KBM-7 (cell line): ENCODE measurements around the gene CAMSAP1.

Source experiments
- DNase-seq: peaks from one replicate; pipeline ENCODE4 v3.0.0-alpha.2; 2015
- in situ Hi-C: fragments of 300-500 bp; cut with MboI; formaldehyde crosslinking; loops from 2 replicates; pipeline ENCODE4 v1.14.3; 2020; ENCODE audit warnings: low sequenced_read_pairs, low pct_unique_long_range_greater_than_20kb, mixed read lengths

Gene CAMSAP1

GRCh38 chr9:135789838-135790291 is 117.5 kb downstream of the CAMSAP1 start:
- no peak for DNase-seq
- in situ Hi-C loops = no loop called here

GRCh38 chr9:135788576-135789300 is 118.6 kb downstream of the CAMSAP1 start:
- in situ Hi-C loops = no loop called here
- no peak for DNase-seq

GRCh38 chr9:135787776-135788575 is 119.4 kb downstream of the CAMSAP1 start:
- in situ Hi-C loops = no loop called here

GRCh38 chr9:135787317-135787716 is 120.0 kb downstream of the CAMSAP1 start:
- in situ Hi-C loops = no loop called here
- DNase-seq = no peak

More at GRCh38 chr9:135787776-135788575, 119.4 kb downstream of the CAMSAP1 start:
- no peak for DNase-seq

GRCh38 chr9:135786146-135786690 is 121.1 kb downstream of the CAMSAP1 start:
- in situ Hi-C loops = no loop called here

GRCh38 chr9:135785013-135785575 is 122.3 kb downstream of the CAMSAP1 start:
- in situ Hi-C loops = no loop called here
- no peak for DNase-seq

More at GRCh38 chr9:135786146-135786690, 121.1 kb downstream of the CAMSAP1 start:
- no peak for DNase-seq

GRCh38 chr9:135783540-135784245 is 123.7 kb downstream of the CAMSAP1 start:
- in situ Hi-C loops = no loop called here
- DNase-seq = no peak

- in situ Hi-C loops = no loop called here
- DNase-seq = no peak
Measured at GRCh38 chr9:135782946-135783345, 124.4 kb downstream of the CAMSAP1 start.

GRCh38 chr9:135780626-135781025 is 126.7 kb downstream of the CAMSAP1 start:
- DNase-seq = no peak
- in situ Hi-C loops = no loop called here

GRCh38 chr9:135780086-135780485 is 127.3 kb downstream of the CAMSAP1 start:
- in situ Hi-C loops = no loop called here
- no peak for DNase-seq

GRCh38 chr9:135779571-135779970 is 127.8 kb downstream of the CAMSAP1 start:
- DNase-seq = no peak
- in situ Hi-C loops = no loop called here

GRCh38 chr9:135778421-135778820 is 128.9 kb downstream of the CAMSAP1 start:
- in situ Hi-C loops = no loop called here

GRCh38 chr9:135777623-135778177 is 129.6 kb downstream of the CAMSAP1 start:
- in situ Hi-C loops = no loop called here
- DNase-seq = no peak

More at GRCh38 chr9:135778421-135778820, 128.9 kb downstream of the CAMSAP1 start:
- no peak for DNase-seq

- in situ Hi-C loops = no loop called here
- DNase-seq = no peak
Measured at GRCh38 chr9:135776893-135777622, 130.3 kb downstream of the CAMSAP1 start.

- in situ Hi-C loops = no loop called here
Measured at GRCh38 chr9:135775911-135776310, 131.4 kb downstream of the CAMSAP1 start.

GRCh38 chr9:135774794-135775525 is 132.4 kb downstream of the CAMSAP1 start:
- in situ Hi-C loops = no loop called here
- no peak for DNase-seq

More at GRCh38 chr9:135775911-135776310, 131.4 kb downstream of the CAMSAP1 start:
- DNase-seq = no peak

- in situ Hi-C loops = no loop called here
- no peak for DNase-seq
Measured at GRCh38 chr9:135774239-135774747, 133.1 kb downstream of the CAMSAP1 start.
